HepG2 (cell line): ENCODE results near the gene EPHX1. TPM values are rescaled to one million over a fixed set of nuclear protein-coding genes. Genes with fewer than 3 reads are reported as not detected.
A peak's percentile ranks its signal among the peaks of the same experiment; 100 is the strongest.

Experiments
- DNMT3B ChIP-seq: conservative IDR thresholded peaks from 2 replicates; pipeline ENCODE4 v1.6.1; 2016; ENCODE audit warnings: missing biosample characterization, control low read depth
- FOXM1 ChIP-seq: sonication (generic); formaldehyde crosslinking; IDR thresholded peaks from 2 replicates; pipeline ENCODE4 v1.5.0; 2020; ENCODE audit warnings: missing genetic modification reagents
- GABPB1 ChIP-seq: IDR thresholded peaks from 2 replicates; pipeline ENCODE4 v1.6.1; 2016; ENCODE audit warnings: mild to moderate bottlenecking, missing genetic modification reagents, moderate library complexity, missing compliant biosample characterization
- HNF4A ChIP-seq: sonication (generic); formaldehyde crosslinking; IDR thresholded peaks from 2 replicates; pipeline ENCODE4 v1.4.0; 2020; ENCODE audit warnings: missing genetic modification reagents
- HOXD1 ChIP-seq: sonication (generic); formaldehyde crosslinking; IDR thresholded peaks from 2 replicates; pipeline ENCODE4 v1.5.0; 2020; ENCODE audit warnings: missing genetic modification reagents
- ISL2 ChIP-seq: sonication (generic); formaldehyde crosslinking; IDR thresholded peaks from 2 replicates; pipeline ENCODE4 v1.5.0; 2020; ENCODE audit warnings: missing genetic modification reagents
- JDP2 ChIP-seq: sonication (generic); formaldehyde crosslinking; IDR thresholded peaks from 2 replicates; pipeline ENCODE4 v1.8.1; 2022; ENCODE audit warnings: missing genetic modification reagents, borderline replicate concordance
- MTF2 ChIP-seq: sonication (generic); formaldehyde crosslinking; IDR thresholded peaks from 2 replicates; pipeline ENCODE4 v1.5.0; 2020; ENCODE audit warnings: missing genetic modification reagents, borderline replicate concordance
- POLR2G ChIP-seq: fragments of 200-400 bp; formaldehyde crosslinking; IDR thresholded peaks from 2 replicates; pipeline ENCODE4 v1.6.1; 2018; ENCODE audit warnings: mild to moderate bottlenecking, low read depth, low read length, moderate library complexity
- SAFB2 ChIP-seq: sonication (generic); formaldehyde crosslinking; IDR thresholded peaks from 2 replicates; pipeline ENCODE4 v1.5.1; 2020; ENCODE audit warnings: missing genetic modification reagents, low read depth, mild to moderate bottlenecking, borderline replicate concordance
- SETDB1 ChIP-seq: sonication (generic); formaldehyde crosslinking; IDR thresholded peaks from 2 replicates; pipeline ENCODE4 v1.5.1; 2020; ENCODE audit warnings: missing genetic modification reagents, mild to moderate bottlenecking, borderline replicate concordance
- ZBTB7A ChIP-seq: sonication (generic); formaldehyde crosslinking; IDR thresholded peaks from 2 replicates; pipeline ENCODE4 v1.8.0; 2022; ENCODE audit warnings: mild to moderate bottlenecking, missing genetic modification reagents
- ZNF20 ChIP-seq: sonication (generic); formaldehyde crosslinking; IDR thresholded peaks from 2 replicates; pipeline ENCODE4 v1.4.0; 2020; ENCODE audit warnings: mild to moderate bottlenecking, moderate library complexity, missing genetic modification reagents
- ZNF337 ChIP-seq: sonication (generic); formaldehyde crosslinking; IDR thresholded peaks from 2 replicates; pipeline ENCODE4 v1.5.1; 2020; ENCODE audit warnings: missing genetic modification reagents, low read depth, mild to moderate bottlenecking, borderline replicate concordance
- ZNF7 ChIP-seq: IDR thresholded peaks from 2 replicates; pipeline ENCODE4 v1.6.1; 2016; ENCODE audit warnings: missing biosample characterization, missing genetic modification reagents
- ZNF724P ChIP-seq: sonication (generic); formaldehyde crosslinking; IDR thresholded peaks from 2 replicates; pipeline ENCODE4 v1.8.0; 2022; ENCODE audit warnings: missing genetic modification reagents, borderline replicate concordance
- ZSCAN5A ChIP-seq: sonication (generic); formaldehyde crosslinking; IDR thresholded peaks from 2 replicates; pipeline ENCODE4 v1.8.0; 2022; ENCODE audit warnings: mild to moderate bottlenecking, missing genetic modification reagents, borderline replicate concordance
- polyA plus RNA-seq, 8 experiments: library from polyadenylated mRNA; depleted of rRNA in 3 of 8; stranded (reverse) in 7 of 8; unstranded in 1 of 8; fragments of >200 nt; fragmentation: Illumina TruSeq in 4 of 8; extraction: Trizol in 4 of 8; gene quantifications; 2 replicates each; pipeline versions ENCODE4 v1.2.1 to v1.2.3, GENCODE V29; 2011 to 2016; ENCODE audit warnings: low read depth in 4 of 8, missing spikeins in 1 of 8, mixed read lengths in 1 of 8; ENCODE audit not compliant: insufficient read depth in 1 of 8
- total RNA-seq, 5 experiments: library from RNA; depleted of rRNA; stranded (reverse); fragments of >200 nt; fragmentation: Illumina TruSeq; extraction: Trizol; gene quantifications; 2 replicates each; pipeline ENCODE4 v1.2.3, GENCODE V29; 2016; ENCODE audit warnings: low read depth in 1 of 5
- TF ChIP-seq, protein P1 (sequence below), 2 experiments: sonication (generic) in 1 of 2; formaldehyde crosslinking in 1 of 2; IDR thresholded peaks; 2 replicates each; pipeline versions ENCODE4 v1.4.0 to v1.6.1; 2018 to 2020; ENCODE audit warnings: missing genetic modification reagents in 2 of 2, borderline replicate concordance in 1 of 2, low read depth in 1 of 2, mild to moderate bottlenecking in 1 of 2, missing biosample characterization in 1 of 2
- TF ChIP-seq, protein P2 (sequence below): sonication (generic); formaldehyde crosslinking; IDR thresholded peaks from 2 replicates; pipeline ENCODE4 v1.4.0; 2020; ENCODE audit warnings: missing genetic modification reagents
- TF ChIP-seq, protein P3 (sequence below): sonication (generic); formaldehyde crosslinking; IDR thresholded peaks from 2 replicates; pipeline ENCODE4 v1.8.1; 2023; ENCODE audit warnings: mild to moderate bottlenecking, moderate library complexity, missing genetic modification reagents
- TF ChIP-seq, protein P4 (sequence below): sonication (generic); formaldehyde crosslinking; IDR thresholded peaks from 2 replicates; pipeline ENCODE4 v1.4.0; 2020; ENCODE audit warnings: missing genetic modification reagents

Gene EPHX1
- total and polyA plus RNA-seq, 2 of the 13 experiments (the other 11 are each of a cell fraction or from before 2014, with no cell fraction given): 27.7 to 36.5 TPM

DNA sequence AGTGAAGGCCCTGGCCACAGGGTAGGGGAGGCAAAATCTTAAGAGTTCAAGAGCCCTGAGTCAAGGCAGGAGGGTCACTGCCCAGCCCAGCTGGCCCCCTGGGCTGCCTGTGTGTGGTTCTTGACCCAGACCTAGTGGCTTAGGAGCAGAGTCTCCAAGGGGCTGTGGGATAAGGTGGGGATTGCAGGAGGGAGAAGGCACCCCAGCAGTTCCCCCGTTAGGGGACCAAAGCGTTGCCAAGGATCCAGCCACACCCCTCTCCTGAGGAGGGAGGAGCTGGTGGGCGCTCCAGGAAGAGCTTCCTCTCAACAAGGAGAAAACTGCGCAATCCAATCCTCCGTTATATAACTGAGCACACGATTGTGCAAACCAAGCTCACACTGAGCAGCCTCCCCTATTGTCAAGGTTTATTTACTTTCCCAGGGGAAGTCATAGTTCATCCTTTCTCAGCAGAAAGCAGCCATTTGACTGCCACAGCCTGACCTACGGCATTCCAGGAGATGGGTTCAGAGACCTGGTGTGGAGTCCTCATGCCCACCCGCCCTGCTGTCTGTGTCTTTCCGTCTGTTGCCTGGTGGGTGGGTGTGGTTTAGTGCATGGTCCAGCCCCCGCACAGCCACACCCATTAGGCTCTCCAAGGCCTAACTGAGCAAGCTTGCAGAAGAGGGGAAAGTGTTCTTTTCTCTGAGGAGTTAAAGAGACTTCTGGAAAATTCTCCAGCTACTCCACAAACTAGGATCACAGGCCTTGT is 3.5 kb downstream of the EPHX1 start (continued):
- peak; percentile 98 for TF ChIP-seq HNF4A (CRISPR knock-in tag)
- TF ChIP-seq POLR2G: peak; percentile 31
- TF ChIP-seq DNMT3B: no peak
- no peak for TF ChIP-seq SETDB1
- peak; percentile 66 for TF ChIP-seq GABPB1 (CRISPR knock-in tag)
- TF ChIP-seq, protein P1, sequence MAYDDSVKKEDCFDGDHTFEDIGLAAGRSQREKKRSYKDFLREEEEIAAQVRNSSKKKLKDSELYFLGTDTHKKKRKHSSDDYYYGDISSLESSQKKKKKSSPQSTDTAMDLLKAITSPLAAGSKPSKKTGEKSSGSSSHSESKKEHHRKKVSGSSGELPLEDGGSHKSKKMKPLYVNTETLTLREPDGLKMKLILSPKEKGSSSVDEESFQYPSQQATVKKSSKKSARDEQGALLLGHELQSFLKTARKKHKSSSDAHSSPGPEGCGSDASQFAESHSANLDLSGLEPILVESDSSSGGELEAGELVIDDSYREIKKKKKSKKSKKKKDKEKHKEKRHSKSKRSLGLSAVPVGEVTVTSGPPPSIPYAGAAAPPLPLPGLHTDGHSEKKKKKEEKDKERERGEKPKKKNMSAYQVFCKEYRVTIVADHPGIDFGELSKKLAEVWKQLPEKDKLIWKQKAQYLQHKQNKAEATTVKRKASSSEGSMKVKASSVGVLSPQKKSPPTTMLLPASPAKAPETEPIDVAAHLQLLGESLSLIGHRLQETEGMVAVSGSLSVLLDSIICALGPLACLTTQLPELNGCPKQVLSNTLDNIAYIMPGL (CRISPR knock-in tag; IDR thresholded peaks at IDR 0.05; ENCODE audit: borderline replicate concordance in 1 of 2, low read depth in 1 of 2): peak; percentile 75; a peak in 3 of 4 replicates
- TF ChIP-seq, protein P2, sequence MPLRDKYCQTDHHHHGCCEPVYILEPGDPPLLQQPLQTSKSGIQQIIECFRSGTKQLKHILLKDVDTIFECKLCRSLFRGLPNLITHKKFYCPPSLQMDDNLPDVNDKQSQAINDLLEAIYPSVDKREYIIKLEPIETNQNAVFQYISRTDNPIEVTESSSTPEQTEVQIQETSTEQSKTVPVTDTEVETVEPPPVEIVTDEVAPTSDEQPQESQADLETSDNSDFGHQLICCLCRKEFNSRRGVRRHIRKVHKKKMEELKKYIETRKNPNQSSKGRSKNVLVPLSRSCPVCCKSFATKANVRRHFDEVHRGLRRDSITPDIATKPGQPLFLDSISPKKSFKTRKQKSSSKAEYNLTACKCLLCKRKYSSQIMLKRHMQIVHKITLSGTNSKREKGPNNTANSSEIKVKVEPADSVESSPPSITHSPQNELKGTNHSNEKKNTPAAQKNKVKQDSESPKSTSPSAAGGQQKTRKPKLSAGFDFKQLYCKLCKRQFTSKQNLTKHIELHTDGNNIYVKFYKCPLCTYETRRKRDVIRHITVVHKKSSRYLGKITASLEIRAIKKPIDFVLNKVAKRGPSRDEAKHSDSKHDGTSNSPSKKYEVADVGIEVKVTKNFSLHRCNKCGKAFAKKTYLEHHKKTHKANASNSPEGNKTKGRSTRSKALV (CRISPR knock-in tag): peak; percentile 93
- TF ChIP-seq, protein P3, sequence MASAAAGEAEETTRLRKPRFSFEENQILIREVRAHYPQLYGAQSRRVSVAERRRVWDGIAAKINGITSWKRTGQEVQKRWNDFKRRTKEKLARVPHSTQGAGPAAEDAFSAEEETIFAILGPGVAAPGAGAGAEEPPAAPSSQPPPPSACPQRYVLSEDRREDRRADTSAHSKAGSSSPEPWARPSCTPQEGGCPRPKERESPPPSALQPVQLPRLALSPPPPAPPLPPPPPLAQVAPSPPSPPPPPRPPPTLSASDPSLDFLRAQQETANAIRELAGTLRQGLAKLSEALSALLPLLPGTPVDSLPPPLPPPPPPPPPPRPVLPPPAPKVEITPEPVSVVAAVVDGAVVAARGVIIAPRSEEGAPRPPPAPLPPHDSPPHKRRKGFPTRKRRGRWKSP (CRISPR knock-in tag): peak; percentile 83; the same call in 1 of the 2 replicates
- no peak for TF ChIP-seq JDP2 (CRISPR knock-in tag)
- peak; percentile 78; the same call in 1 of the 2 replicates for TF ChIP-seq ZBTB7A
- no peak for TF ChIP-seq ZNF7 (CRISPR knock-in tag)
- TF ChIP-seq ISL2 (CRISPR knock-in tag): peak; percentile 96
- peak; percentile 85; the same call in 1 of the 2 replicates for TF ChIP-seq HOXD1 (CRISPR knock-in tag)
- TF ChIP-seq MTF2 (CRISPR knock-in tag): no peak
- TF ChIP-seq FOXM1 (CRISPR knock-in tag): no peak
- no peak for TF ChIP-seq ZNF20 (CRISPR knock-in tag)
- TF ChIP-seq SAFB2 (CRISPR knock-in tag): peak; percentile 46; the same call in 1 of the 2 replicates
- TF ChIP-seq, protein P4, sequence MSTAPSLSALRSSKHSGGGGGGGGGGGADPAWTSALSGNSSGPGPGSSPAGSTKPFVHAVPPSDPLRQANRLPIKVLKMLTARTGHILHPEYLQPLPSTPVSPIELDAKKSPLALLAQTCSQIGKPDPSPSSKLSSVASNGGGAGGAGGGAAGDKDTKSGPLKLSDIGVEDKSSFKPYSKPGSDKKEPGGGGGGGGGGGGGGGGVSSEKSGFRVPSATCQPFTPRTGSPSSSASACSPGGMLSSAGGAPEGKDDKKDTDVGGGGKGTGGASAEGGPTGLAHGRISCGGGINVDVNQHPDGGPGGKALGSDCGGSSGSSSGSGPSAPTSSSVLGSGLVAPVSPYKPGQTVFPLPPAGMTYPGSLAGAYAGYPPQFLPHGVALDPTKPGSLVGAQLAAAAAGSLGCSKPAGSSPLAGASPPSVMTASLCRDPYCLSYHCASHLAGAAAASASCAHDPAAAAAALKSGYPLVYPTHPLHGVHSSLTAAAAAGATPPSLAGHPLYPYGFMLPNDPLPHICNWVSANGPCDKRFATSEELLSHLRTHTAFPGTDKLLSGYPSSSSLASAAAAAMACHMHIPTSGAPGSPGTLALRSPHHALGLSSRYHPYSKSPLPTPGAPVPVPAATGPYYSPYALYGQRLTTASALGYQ (CRISPR knock-in tag): peak; percentile 96
- no peak; the same call in 1 of the 2 replicates for TF ChIP-seq ZSCAN5A
- TF ChIP-seq ZNF724P (CRISPR knock-in tag): 0 out of 2 replicates have a peak, but pooled peaks have one; percentile 56
- peak; percentile 91; the same call in 1 of the 2 replicates for TF ChIP-seq ZNF337 (CRISPR knock-in tag)
